ENCODE measurements around the gene ARID4A. TPM values are rescaled to one million over a fixed set of nuclear protein-coding genes. Genes with fewer than 3 reads are reported as not detected.
"Not testable (repeated sequence)": the region's sequence is repeated elsewhere in the genome, so short reads cannot be mapped to it uniquely, and the experiment has no call there.

ARID4A gene, protein sequence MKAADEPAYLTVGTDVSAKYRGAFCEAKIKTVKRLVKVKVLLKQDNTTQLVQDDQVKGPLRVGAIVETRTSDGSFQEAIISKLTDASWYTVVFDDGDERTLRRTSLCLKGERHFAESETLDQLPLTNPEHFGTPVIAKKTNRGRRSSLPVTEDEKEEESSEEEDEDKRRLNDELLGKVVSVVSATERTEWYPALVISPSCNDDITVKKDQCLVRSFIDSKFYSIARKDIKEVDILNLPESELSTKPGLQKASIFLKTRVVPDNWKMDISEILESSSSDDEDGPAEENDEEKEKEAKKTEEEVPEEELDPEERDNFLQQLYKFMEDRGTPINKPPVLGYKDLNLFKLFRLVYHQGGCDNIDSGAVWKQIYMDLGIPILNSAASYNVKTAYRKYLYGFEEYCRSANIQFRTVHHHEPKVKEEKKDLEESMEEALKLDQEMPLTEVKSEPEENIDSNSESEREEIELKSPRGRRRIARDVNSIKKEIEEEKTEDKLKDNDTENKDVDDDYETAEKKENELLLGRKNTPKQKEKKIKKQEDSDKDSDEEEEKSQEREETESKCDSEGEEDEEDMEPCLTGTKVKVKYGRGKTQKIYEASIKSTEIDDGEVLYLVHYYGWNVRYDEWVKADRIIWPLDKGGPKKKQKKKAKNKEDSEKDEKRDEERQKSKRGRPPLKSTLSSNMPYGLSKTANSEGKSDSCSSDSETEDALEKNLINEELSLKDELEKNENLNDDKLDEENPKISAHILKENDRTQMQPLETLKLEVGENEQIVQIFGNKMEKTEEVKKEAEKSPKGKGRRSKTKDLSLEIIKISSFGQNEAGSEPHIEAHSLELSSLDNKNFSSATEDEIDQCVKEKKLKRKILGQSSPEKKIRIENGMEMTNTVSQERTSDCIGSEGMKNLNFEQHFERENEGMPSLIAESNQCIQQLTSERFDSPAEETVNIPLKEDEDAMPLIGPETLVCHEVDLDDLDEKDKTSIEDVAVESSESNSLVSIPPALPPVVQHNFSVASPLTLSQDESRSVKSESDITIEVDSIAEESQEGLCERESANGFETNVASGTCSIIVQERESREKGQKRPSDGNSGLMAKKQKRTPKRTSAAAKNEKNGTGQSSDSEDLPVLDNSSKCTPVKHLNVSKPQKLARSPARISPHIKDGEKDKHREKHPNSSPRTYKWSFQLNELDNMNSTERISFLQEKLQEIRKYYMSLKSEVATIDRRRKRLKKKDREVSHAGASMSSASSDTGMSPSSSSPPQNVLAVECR
- 10 to 100 TPM; 31.0 to 38.1 TPM for total RNA-seq
- 10 to 100 TPM; 25.0 to 31.3 TPM for polyA plus RNA-seq (ENCODE audit: insufficient read length in 2 of 2)
- long read RNA-seq, donor 1, partial matches to known transcripts: 0 of 2 reads
- long read RNA-seq, donor 1, other reads (novel, unspliced or antisense): 0 of 2 reads
- long read RNA-seq, donor 2: 0 reads
- long read RNA-seq, donor 3, partial matches to known transcripts: 9 of 11 reads
- long read RNA-seq, donor 3, other reads (novel, unspliced or antisense): 0 of 11 reads
- long read RNA-seq, donor 4, partial matches to known transcripts: 0 of 3 reads
- long read RNA-seq, donor 4, other reads (novel, unspliced or antisense): 0 of 3 reads

DNA sequence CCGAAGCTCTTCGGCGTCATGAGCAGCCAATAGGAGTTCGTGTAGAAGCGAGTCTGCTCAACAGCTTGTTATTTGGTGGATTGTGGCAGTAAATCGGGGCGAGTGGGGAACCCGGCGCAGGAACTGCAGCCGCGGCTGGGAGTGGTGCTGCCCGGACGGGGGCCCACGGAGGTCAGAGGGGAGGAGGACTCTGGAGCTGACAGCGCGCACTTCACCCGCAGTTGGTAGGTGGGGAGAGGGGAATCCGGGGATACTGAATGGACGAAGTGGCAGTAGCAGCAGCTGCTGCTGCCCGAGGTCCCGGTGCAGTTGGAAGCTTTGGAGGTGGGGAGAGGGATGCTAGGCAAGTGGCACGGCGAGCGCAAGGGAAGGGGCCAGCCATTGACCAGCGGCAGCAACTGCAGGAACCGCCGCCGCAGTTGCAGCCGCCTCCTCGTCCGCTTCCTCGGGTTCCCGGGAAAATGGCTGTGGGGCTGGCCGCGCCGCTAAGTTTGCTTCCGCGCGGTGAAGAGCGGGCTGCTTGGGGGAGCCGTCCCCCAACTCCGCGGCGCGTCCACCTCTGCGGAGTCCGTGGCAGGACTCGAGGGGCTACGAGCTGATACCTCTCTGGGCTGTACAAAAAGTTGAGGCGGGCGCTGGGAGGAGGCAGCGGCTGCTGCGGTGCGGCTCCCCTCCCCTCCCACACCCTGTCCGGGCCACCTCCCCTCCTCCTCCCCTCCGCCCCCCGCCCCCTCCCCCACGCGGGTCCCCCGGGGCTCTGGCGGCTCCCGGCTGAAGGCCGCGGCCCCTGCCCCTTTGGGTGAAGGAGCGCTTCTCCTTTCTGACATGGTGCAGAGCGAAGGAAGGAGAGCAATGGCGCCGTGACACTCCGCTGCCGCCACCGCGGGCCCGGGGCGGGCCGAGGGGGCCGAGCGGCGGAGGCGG, at the start of gene ARID4A:
TSS of gene ARID4A (plus strand) at position 79 of the 924 bp plus-strand sequence. CDS start 1,300 bp downstream, outside the sequence.
- H3K9me3 ChIP-seq (ENCODE audit: control insufficient read depth, insufficient read depth, low read length): no peaks in the 10 kb centered on the region
- H3K27ac ChIP-seq (ENCODE audit: low read depth, low read length): peak within 1 kb of the TSS; percentile 100
- peak within 1 kb of the TSS; percentile 95 for H3K4me3 ChIP-seq (ENCODE audit: low read depth, low read length)
- under 1% methylated on average over 64 of the region's 79 CpGs for WGBS (ENCODE audit: insufficient coverage)
- peaks cover 19% of the 10 kb centered on the region for H3K36me3 ChIP-seq (ENCODE audit: control insufficient read depth, insufficient read depth, low read length)
- DNase-seq (ENCODE audit: low read depth in 4 of 6, low spot score in 6 of 6): peak in 5 of 6 donors; percentile 5 to 50 (median 17)
- no peaks in the 10 kb centered on the region for H3K27me3 ChIP-seq (ENCODE audit: control insufficient read depth, insufficient read depth, low read length)
- H3K4me1 ChIP-seq (ENCODE audit: control insufficient read depth, insufficient read depth, low read length): peaks cover under 1% of the 10 kb centered on the region

DNA sequence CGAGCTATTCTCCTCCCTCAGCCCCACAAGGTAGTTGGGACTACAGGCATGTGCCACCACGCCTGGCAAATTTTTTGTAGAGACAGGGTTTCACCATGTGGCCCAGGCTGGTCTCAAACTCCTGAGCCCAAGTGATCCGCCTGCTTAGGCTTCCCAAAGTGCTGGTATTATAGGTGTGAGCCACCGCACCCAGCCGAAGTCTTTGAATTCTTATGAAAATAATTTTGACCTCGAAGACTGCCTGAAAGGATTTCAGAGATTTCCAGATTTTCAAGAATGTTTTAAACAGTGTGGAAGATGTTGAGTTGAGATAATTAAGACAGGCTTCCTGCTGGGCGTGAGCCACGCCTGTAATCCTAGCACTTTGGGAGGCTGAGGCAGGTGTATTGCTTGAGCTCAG, 48.7 kb upstream of the ARID4A start:
- no peaks in the 10 kb centered on the region for H3K9me3 ChIP-seq (ENCODE audit: control insufficient read depth, insufficient read depth, low read length)
- peaks cover 30% of the 10 kb centered on the region for H3K36me3 ChIP-seq (ENCODE audit: control insufficient read depth, insufficient read depth, low read length)
- 93% methylated on average over 8 of the region's 8 CpGs for WGBS (ENCODE audit: insufficient coverage)
- no peaks in the 10 kb centered on the region for H3K27me3 ChIP-seq (ENCODE audit: control insufficient read depth, insufficient read depth, low read length)
- no peak for DNase-seq (ENCODE audit: low read depth in 4 of 6, low spot score in 6 of 6)
- peaks cover 5% of the 10 kb centered on the region for H3K4me1 ChIP-seq (ENCODE audit: control insufficient read depth, insufficient read depth, low read length)
- H3K27ac ChIP-seq (ENCODE audit: low read depth, low read length): no peak overlapping the region
- no peak overlapping the region for H3K4me3 ChIP-seq (ENCODE audit: low read depth, low read length)

DNA sequence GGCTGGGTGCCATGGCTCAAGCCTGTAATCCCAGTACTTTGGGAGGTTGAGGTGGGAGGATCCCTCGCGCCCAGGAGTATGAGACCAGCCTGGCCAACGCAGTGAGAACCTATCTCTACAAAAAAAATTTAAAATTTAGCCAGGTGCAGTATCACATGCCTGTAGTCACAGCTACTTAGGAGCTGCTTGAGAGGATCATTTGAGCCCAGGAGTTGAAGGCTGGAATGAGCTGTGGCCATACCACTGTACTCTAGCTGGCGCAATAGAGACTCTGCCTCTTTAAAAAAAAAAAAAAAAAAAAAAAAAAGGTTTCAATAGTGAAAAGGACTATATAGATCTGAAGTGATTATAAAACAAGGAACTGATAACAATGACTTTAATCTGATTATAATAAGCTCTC, 40.2 kb upstream of the ARID4A start:
- Histone ChIP-seq H3K36me3 (ENCODE audit: control insufficient read depth, insufficient read depth, low read length) (peaks cover 48% of the 10 kb centered on the region), H3K4me1 (ENCODE audit: control insufficient read depth, insufficient read depth, low read length) (no peaks in the 10 kb centered on the region), H3K9me3 (ENCODE audit: control insufficient read depth, insufficient read depth, low read length) (no peaks in the 10 kb centered on the region), H3K27ac (ENCODE audit: low read depth, low read length) (no peak overlapping the region), H3K4me3 (ENCODE audit: low read depth, low read length) (no peak overlapping the region), H3K27me3 (ENCODE audit: control insufficient read depth, insufficient read depth, low read length) (no peaks in the 10 kb centered on the region)
- no CpG with 5 or more reads among the region's 4 CpGs for WGBS (ENCODE audit: insufficient coverage)
- DNase-seq (ENCODE audit: low read depth in 4 of 6, low spot score in 6 of 6): no peak

DNA sequence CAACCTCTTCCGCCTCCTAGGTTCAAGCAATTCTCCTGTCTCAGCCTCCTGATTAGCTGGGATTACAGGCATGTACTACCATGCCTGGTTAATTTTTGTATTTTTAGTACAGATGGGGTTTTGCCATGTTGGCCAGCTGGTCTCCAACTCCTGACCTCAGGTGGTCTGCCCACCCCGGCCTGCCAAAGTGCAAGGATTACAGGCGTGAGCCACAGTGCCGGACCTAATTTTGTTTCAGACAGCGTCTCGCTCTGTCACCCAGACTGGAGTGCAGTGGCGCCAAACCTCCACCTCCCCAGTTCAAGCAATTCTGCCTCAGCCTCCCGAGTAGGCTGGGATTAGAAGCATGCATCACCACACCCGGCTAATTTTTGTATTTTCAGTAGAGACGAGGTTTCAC, 36.4 kb upstream of the ARID4A start:
- H3K4me3 ChIP-seq (ENCODE audit: low read depth, low read length); H3K27ac ChIP-seq (ENCODE audit: low read depth, low read length); DNase-seq (ENCODE audit: low read depth in 4 of 6, low spot score in 6 of 6); H3K27me3 ChIP-seq (ENCODE audit: control insufficient read depth, insufficient read depth, low read length); H3K4me1 ChIP-seq (ENCODE audit: control insufficient read depth, insufficient read depth, low read length); H3K9me3 ChIP-seq (ENCODE audit: control insufficient read depth, insufficient read depth, low read length): not testable (repeated sequence)
- WGBS (ENCODE audit: insufficient coverage): 100% methylated on average over 9 of the region's 10 CpGs
- H3K36me3 ChIP-seq (ENCODE audit: control insufficient read depth, insufficient read depth, low read length): peaks cover 37% of the 10 kb centered on the region

DNA sequence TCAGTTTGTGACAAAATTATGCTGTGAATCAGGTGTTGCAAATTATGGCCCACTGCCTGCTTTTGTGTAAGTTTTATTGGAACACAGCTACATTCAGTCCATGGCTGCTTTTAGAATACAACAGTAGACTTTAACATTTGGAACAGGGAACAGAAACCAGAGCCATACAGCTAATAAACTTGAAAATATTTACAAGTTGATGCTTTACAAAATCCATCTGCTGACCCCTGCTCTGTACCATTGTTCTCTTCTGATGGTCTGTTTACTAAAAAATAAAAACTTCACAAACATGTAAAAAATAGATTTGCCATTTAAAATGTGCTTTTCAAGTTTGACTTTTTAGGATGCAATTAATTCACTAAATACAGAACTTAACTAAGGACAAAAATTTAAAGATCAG, 33.0 kb upstream of the ARID4A start:
- Histone ChIP-seq H3K27ac (ENCODE audit: low read depth, low read length) (no peak overlapping the region), H3K9me3 (ENCODE audit: control insufficient read depth, insufficient read depth, low read length) (no peaks in the 10 kb centered on the region), H3K4me3 (ENCODE audit: low read depth, low read length) (no peak overlapping the region), H3K36me3 (ENCODE audit: control insufficient read depth, insufficient read depth, low read length) (peaks cover 43% of the 10 kb centered on the region), H3K4me1 (ENCODE audit: control insufficient read depth, insufficient read depth, low read length) (no peaks in the 10 kb centered on the region), H3K27me3 (ENCODE audit: control insufficient read depth, insufficient read depth, low read length) (no peaks in the 10 kb centered on the region)
- DNase-seq (ENCODE audit: low read depth in 4 of 6, low spot score in 6 of 6): no peak

DNA sequence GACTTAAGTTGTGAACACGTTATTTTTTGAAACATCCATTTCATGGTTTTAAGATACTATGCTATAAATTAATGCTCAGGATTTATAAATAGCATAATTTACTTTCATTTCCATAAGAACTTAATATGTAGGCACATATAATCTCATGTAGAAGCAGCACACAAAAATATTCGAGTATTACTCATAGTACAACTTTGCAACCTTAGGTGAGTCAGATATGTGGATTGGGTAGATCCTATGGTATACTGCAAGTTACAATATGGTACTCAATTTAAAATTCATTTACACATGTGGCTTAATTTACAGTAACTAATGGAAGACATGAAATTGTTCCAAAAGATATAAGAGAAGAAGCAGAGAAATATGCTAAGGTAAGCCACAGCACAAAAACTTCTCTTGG, 27.7 kb upstream of the ARID4A start:
- H3K27ac ChIP-seq (ENCODE audit: low read depth, low read length): no peak overlapping the region
- H3K4me1 ChIP-seq (ENCODE audit: control insufficient read depth, insufficient read depth, low read length): no peaks in the 10 kb centered on the region
- WGBS (ENCODE audit: insufficient coverage): no CpG with 5 or more reads among the region's 2 CpGs
- no peak overlapping the region for H3K4me3 ChIP-seq (ENCODE audit: low read depth, low read length)
- DNase-seq (ENCODE audit: low read depth in 4 of 6, low spot score in 6 of 6): no peak
- peaks cover 27% of the 10 kb centered on the region for H3K36me3 ChIP-seq (ENCODE audit: control insufficient read depth, insufficient read depth, low read length)
- H3K27me3 ChIP-seq (ENCODE audit: control insufficient read depth, insufficient read depth, low read length): no peaks in the 10 kb centered on the region
- H3K9me3 ChIP-seq (ENCODE audit: control insufficient read depth, insufficient read depth, low read length): no peaks in the 10 kb centered on the region

DNA sequence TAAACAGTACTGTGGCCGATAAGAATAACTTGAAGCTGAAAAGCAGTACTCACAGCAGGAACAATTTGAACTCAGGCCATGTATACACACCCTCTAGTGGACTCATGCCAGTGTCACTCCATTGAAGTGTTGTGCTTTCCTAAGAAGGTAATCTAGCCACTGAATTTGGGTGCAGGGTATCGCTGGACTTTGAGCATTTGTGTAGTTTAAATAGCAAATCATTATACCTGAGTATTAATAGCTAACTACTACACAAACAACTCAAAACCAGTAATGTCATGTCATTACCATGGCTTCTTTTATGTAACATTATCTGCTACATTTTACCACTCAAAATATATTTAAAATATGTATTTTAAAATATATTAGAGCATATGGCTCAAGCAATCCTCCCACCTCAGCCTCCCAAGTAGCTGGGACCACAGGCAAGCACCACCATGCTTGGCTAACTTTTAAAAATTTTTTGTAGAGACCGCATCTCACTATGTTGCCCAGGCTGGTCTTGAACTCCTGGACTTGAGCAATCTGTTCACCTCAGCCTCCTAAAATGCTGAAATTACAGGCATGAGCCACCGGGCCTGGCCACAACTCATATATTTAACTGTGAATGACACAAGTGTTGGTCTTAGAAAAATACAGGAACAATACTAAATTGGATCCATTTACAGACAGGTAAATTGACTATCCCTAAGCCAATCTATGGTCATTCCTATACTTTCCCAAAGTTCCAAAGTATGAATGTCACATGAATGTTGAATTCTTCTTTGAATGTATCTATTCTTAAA, 25.6 kb upstream of the ARID4A start:
- WGBS (ENCODE audit: insufficient coverage): 100% methylated on average over 1 of the region's 4 CpGs

DNA sequence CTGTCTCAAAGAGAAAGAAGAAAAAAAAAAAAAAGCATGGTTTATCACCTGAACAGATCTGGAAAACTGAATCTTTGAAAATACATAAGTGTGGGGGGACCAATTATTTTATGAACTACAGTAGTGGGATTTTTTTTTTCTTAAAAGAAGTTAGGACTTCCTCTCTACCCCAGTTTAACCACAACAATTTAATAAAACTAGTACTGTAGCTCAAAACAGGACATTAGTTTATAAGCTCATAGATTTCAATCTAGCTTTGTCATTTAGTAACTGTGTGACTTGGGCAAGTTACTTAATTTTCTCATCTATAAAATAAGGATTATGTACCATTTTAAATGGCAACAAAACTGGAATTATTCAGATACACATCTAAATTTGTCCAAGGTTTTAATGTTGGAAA, 23.5 kb upstream of the ARID4A start:
- Histone ChIP-seq H3K4me3 (ENCODE audit: low read depth, low read length) (no peak overlapping the region), H3K27ac (ENCODE audit: low read depth, low read length) (no peak overlapping the region), H3K9me3 (ENCODE audit: control insufficient read depth, insufficient read depth, low read length) (no peaks in the 10 kb centered on the region), H3K36me3 (ENCODE audit: control insufficient read depth, insufficient read depth, low read length) (peaks cover 30% of the 10 kb centered on the region), H3K27me3 (ENCODE audit: control insufficient read depth, insufficient read depth, low read length) (no peaks in the 10 kb centered on the region), H3K4me1 (ENCODE audit: control insufficient read depth, insufficient read depth, low read length) (no peaks in the 10 kb centered on the region)
- DNase-seq (ENCODE audit: low read depth in 4 of 6, low spot score in 6 of 6): no peak

More for the DNA sequence above, 25.6 kb upstream of the ARID4A start:
- Histone ChIP-seq H3K27ac (ENCODE audit: low read depth, low read length) (no peak overlapping the region), H3K27me3 (ENCODE audit: control insufficient read depth, insufficient read depth, low read length) (no peaks in the 10 kb centered on the region), H3K36me3 (ENCODE audit: control insufficient read depth, insufficient read depth, low read length) (peaks cover 30% of the 10 kb centered on the region), H3K4me1 (ENCODE audit: control insufficient read depth, insufficient read depth, low read length) (no peaks in the 10 kb centered on the region), H3K4me3 (ENCODE audit: low read depth, low read length) (no peak overlapping the region), H3K9me3 (ENCODE audit: control insufficient read depth, insufficient read depth, low read length) (no peaks in the 10 kb centered on the region)
- DNase-seq (ENCODE audit: low read depth in 4 of 6, low spot score in 6 of 6): peak in 1 of 6 donors; percentile 28
